Inferior parietal cortex (tissue), 1 donor: ENCODE data around the gene BLVRB.
"Not testable (repeated sequence)": the region's sequence is repeated elsewhere in the genome, so short reads cannot be mapped to it uniquely, and the experiment has no call there.

Experiments used
- DNase-seq: peaks from one replicate; pipeline ENCODE4 v3.0.0-alpha.2; 2016; ENCODE audit errors: extremely low spot score

Gene BLVRB

GRCh38 chr19:40465557-40466218, at the start of gene BLVRB:
Gene BLVRB, minus strand, starts transcription at chr19:40465745. Its CDS starts 57 bp downstream, at chr19:40465688.
- DNase-seq = peak; percentile 99

GRCh38 chr19:40513741-40514315, 48.3 kb upstream of the BLVRB start:
- no peak for DNase-seq

GRCh38 chr19:40513345-40513678, 47.8 kb upstream of the BLVRB start:
- DNase-seq = no peak

GRCh38 chr19:40512473-40513344, 47.2 kb upstream of the BLVRB start:
- DNase-seq = no peak

- DNase-seq = no peak
These were observed 46.5 kb upstream of the BLVRB start for GRCh38 chr19:40512110-40512472.

- no peak for DNase-seq
These were observed 45.9 kb upstream of the BLVRB start for GRCh38 chr19:40511487-40511886.

- no peak for DNase-seq
These were observed 45.1 kb upstream of the BLVRB start for GRCh38 chr19:40510526-40511115.

- no peak for DNase-seq
These were observed 43.3 kb upstream of the BLVRB start for GRCh38 chr19:40508739-40509260.

GRCh38 chr19:40507892-40508291, 42.3 kb upstream of the BLVRB start:
- no peak for DNase-seq

- no peak for DNase-seq
These were observed 40.6 kb upstream of the BLVRB start for GRCh38 chr19:40506099-40506498.

- no peak for DNase-seq
These were observed 37.8 kb upstream of the BLVRB start for GRCh38 chr19:40503320-40503695.

GRCh38 chr19:40502647-40503319, 37.2 kb upstream of the BLVRB start:
- DNase-seq = no peak

- DNase-seq = no peak
These were observed 36.5 kb upstream of the BLVRB start for GRCh38 chr19:40502081-40502480.

- DNase-seq = no peak
These were observed 36.1 kb upstream of the BLVRB start for GRCh38 chr19:40501599-40501998.

GRCh38 chr19:40500678-40501530, 35.4 kb upstream of the BLVRB start:
- not testable (repeated sequence) for DNase-seq

- no peak for DNase-seq
These were observed 33.8 kb upstream of the BLVRB start for GRCh38 chr19:40499320-40499719.

- no peak for DNase-seq
These were observed 31.7 kb upstream of the BLVRB start for GRCh38 chr19:40497214-40497613.

- DNase-seq = no peak
These were observed 28.8 kb upstream of the BLVRB start for GRCh38 chr19:40494191-40494838.

- no peak for DNase-seq
These were observed 28.2 kb upstream of the BLVRB start for GRCh38 chr19:40493778-40494177.

GRCh38 chr19:40492274-40492673, 26.7 kb upstream of the BLVRB start:
- no peak for DNase-seq
